Measurements from ENCODE around the gene SPIC.

SPIC gene

GRCh38 chr12:101536069-101536674, 61.0 kb downstream of the SPIC start:
- DNase-seq, result no peak

All from GF-D8 (cell line).